Activated CD8-positive, alpha-beta T cell treated with anti-CD3 and anti-CD28 coated beads, Interleukin-2, amount 10 ng/mL, durations not matched to agents 7 days and 5 days (primary cell): ENCODE data around the gene MBNL1. TPM values are rescaled to one million over a fixed set of nuclear protein-coding genes. Genes with fewer than 3 reads are reported as not detected.
A peak's percentile ranks its signal among the peaks of the same experiment; 100 is the strongest.

ENCODE experiments used
- ATAC-seq: fragments of 150-1000 bp; cut with Tn5 transposase; one replicate; pipeline ENCODE4 v1.10.0; 2021; ENCODE audit warnings: moderate library complexity
- CTCF ChIA-PET: fragments of 350-600 bp; sonication (Branson Sonifier 250); formaldehyde crosslinking; loops from one replicate; lab custom pipeline; 2021; ENCODE audit warnings: antibody characterized with exemption; lab: Charles Lee
- POLR2A ChIA-PET: fragments of 350-600 bp; sonication (Branson Sonifier 250); formaldehyde crosslinking; loops from one replicate; lab custom pipeline; 2021; ENCODE audit warnings: antibody characterized with exemption; lab: Charles Lee
- DNase-seq: peaks from one replicate; pipeline ENCODE4 v3.0.0-alpha.2; 2020
- H3K27ac Mint-ChIP-seq: one replicate; pipeline ENCODE4 v1.8.0; 2021; ENCODE audit warnings: mild to moderate bottlenecking, mixed read lengths
- H3K27me3 Mint-ChIP-seq: one replicate; pipeline ENCODE4 v1.8.0; 2021; ENCODE audit warnings: low read depth, mixed read lengths
- H3K36me3 Mint-ChIP-seq: one replicate; pipeline ENCODE4 v1.8.0; 2021; ENCODE audit warnings: low read depth, mixed read lengths
- H3K4me1 Mint-ChIP-seq: one replicate; pipeline ENCODE4 v1.8.0; 2021; ENCODE audit warnings: low read depth, mixed read lengths
- H3K4me3 Mint-ChIP-seq: one replicate; pipeline ENCODE4 v1.8.0; 2021; ENCODE audit warnings: mild to moderate bottlenecking, mixed read lengths
- H3K9me3 Mint-ChIP-seq: one replicate; pipeline ENCODE4 v1.8.0; 2022; ENCODE audit warnings: mixed read lengths; ENCODE audit not compliant: insufficient read depth
- total RNA-seq, 2 experiments: library from RNA; stranded (reverse); gene quantifications; one replicate each; pipeline ENCODE4 v1.2.3, GENCODE V29; 2021

Gene MBNL1
- total RNA-seq, 2 experiments from 2014 or later, result 469 to 504 TPM

- DNase-seq (no peak), ATAC-seq (no peak)
- H3K4me3 Mint-ChIP-seq, result no peak overlapping the region
- H3K36me3 Mint-ChIP-seq, result peaks cover 55% of the 10 kb centered on the region
- CTCF ChIA-PET, result interaction anchor here (1.3 to 2.2 kb wide), 5 partner anchors 10 to 125 kb away, joined by 3 to 9 read pairs (median 3); no protein-coding TSS in a partner anchor
- no peaks in the 10 kb centered on the region for H3K27me3 Mint-ChIP-seq
- POLR2A ChIA-PET, result interaction anchor here (0.9 to 1.4 kb wide), 2 partner anchors 11 to 26 kb away, joined by 3 read pairs; no protein-coding TSS in a partner anchor
- peaks cover 64% of the 10 kb centered on the region for H3K4me1 Mint-ChIP-seq
- peak overlapping the region; percentile 7 for H3K27ac Mint-ChIP-seq
- no peaks in the 10 kb centered on the region for H3K9me3 Mint-ChIP-seq
Observed at GRCh38 chr3:152308475-152308844, 39.7 kb downstream of the MBNL1 start.

DNA sequence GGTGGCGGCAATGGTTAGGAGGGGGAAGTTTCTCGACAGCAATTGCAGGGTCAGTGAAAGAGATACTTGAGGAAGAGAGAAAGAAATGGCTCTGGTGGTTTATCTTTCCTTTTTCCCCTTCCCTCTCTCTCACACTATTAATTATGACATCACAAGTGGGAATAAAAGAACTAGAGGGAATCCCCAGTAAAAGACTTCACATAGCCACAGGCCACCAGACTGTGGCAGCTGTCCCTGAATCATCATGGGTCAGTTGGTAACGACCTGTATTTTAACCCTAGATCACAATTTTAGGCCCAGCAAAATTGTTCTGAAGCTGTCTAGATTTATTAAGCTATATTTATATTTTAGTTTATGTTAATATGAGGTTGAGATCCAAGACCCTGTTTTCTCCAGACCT is 40.3 kb downstream of the MBNL1 start:
- H3K27ac Mint-ChIP-seq, result peak overlapping the region; percentile 7
- CTCF ChIA-PET, result interaction anchor here (0.9 to 2.2 kb wide), 6 partner anchors 10 to 137 kb away, joined by 3 to 9 read pairs (median 4); no protein-coding TSS in a partner anchor
- peaks cover 63% of the 10 kb centered on the region for H3K4me1 Mint-ChIP-seq
- no peaks in the 10 kb centered on the region for H3K27me3 Mint-ChIP-seq
- ATAC-seq (no peak), DNase-seq (no peak)
- no peak overlapping the region for H3K4me3 Mint-ChIP-seq
- no peaks in the 10 kb centered on the region for H3K9me3 Mint-ChIP-seq
- peaks cover 53% of the 10 kb centered on the region for H3K36me3 Mint-ChIP-seq
- POLR2A ChIA-PET, result interaction anchor here (1.0 to 1.4 kb wide), 3 partner anchors 10 to 40 kb away, joined by 3 to 4 read pairs (median 3); partner anchors contain the start of gene MBNL1

DNA sequence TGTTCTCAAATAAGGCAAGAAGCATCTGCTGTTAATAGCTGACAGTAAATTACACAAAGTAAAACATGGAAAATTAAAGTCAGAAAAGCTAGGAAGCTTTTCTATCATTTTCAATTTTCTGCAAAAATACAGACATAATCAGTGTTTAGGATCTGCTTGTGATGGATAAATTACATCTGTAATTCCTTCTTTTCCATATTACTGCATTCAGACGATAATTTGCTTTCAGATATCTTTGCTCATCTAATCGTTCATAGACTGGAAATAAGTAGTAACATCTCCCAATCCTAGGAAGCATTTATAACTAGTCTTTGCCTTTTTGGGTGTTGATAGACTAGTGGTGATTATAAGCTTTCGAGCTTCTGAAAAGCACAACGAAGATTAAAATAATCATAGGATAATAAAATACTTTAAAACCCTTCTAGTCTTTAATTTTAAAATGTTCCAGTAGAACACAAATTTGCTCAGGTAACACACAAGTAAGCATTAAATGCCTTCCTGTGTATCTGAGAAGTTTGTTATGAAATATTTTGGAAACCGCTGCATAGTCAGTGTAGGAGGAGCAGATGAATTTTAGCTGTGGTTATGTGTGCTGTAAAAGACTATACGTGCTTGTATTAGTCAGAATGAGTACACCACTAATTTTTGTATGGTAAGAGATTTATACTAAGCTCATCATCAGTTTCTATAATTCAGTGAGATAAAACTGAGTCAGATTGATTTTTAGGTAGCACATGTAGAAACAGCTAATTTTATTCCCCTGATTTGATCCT is 41.0 kb downstream of the MBNL1 start:
- no peak overlapping the region for H3K27ac Mint-ChIP-seq
- no peaks in the 10 kb centered on the region for H3K9me3 Mint-ChIP-seq
- peaks cover 64% of the 10 kb centered on the region for H3K4me1 Mint-ChIP-seq
- ChIA-PET CTCF (interaction anchor here (0.8 to 2.2 kb wide), 7 partner anchors 9 to 138 kb away, joined by 3 to 9 read pairs (median 4); no protein-coding TSS in a partner anchor), POLR2A (interaction anchor here (1.0 to 1.3 kb wide), 2 partner anchors 11 to 41 kb away, joined by 3 to 4 read pairs; partner anchors contain the start of gene MBNL1)
- DNase-seq (no peak), ATAC-seq (peak; percentile 55)
- peaks cover 59% of the 10 kb centered on the region for H3K36me3 Mint-ChIP-seq
- no peak overlapping the region for H3K4me3 Mint-ChIP-seq
- H3K27me3 Mint-ChIP-seq, result no peaks in the 10 kb centered on the region

DNA sequence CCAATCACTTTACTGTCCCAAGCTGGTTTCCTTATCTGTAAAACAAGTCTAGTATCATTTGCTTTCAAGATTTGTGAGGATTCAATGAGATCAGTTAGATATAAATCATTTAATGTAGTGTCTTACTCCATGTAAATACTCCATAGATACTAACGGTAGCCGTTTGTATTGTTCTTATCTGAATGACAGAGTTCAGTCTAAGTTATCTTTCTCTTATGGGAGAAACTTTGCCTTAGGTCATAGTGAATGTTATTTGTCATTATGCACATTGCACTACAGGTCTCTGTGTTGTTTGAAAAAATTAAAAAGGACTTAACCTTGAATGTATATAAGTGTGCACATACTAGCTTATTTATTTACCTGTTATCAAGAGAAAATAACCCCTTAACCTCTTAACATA is 44.7 kb downstream of the MBNL1 start:
- ChIA-PET CTCF (interaction anchor here (0.8 to 1.2 kb wide), 3 partner anchors 10 to 29 kb away, joined by 3 read pairs; no protein-coding TSS in a partner anchor), POLR2A (interaction anchor here (0.6 to 1.0 kb wide), 2 partner anchors 14 to 42 kb away, joined by 3 read pairs; no protein-coding TSS in a partner anchor)
- no peaks in the 10 kb centered on the region for H3K27me3 Mint-ChIP-seq
- H3K36me3 Mint-ChIP-seq, result peaks cover 64% of the 10 kb centered on the region
- DNase-seq, result no peak
- no peak overlapping the region for H3K4me3 Mint-ChIP-seq
- ATAC-seq, result no peak
- H3K9me3 Mint-ChIP-seq, result no peaks in the 10 kb centered on the region
- H3K27ac Mint-ChIP-seq, result no peak overlapping the region
- peaks cover 64% of the 10 kb centered on the region for H3K4me1 Mint-ChIP-seq

GRCh38 chr3:152313914-152314313 is 45.2 kb downstream of the MBNL1 start:
- Mint-ChIP-seq H3K4me3 (no peak overlapping the region), H3K9me3 (no peaks in the 10 kb centered on the region), H3K4me1 (peaks cover 64% of the 10 kb centered on the region), H3K36me3 (peaks cover 63% of the 10 kb centered on the region), H3K27ac (peak overlapping the region; percentile 21), H3K27me3 (no peaks in the 10 kb centered on the region)
- POLR2A ChIA-PET, result interaction anchor here (0.6 to 1.0 kb wide), 2 partner anchors 13 to 43 kb away, joined by 3 read pairs; no protein-coding TSS in a partner anchor
- CTCF ChIA-PET, result interaction anchor here (0.8 to 1.2 kb wide), 3 partner anchors 11 to 29 kb away, joined by 3 read pairs; no protein-coding TSS in a partner anchor
- ATAC-seq (no peak), DNase-seq (no peak)

DNA sequence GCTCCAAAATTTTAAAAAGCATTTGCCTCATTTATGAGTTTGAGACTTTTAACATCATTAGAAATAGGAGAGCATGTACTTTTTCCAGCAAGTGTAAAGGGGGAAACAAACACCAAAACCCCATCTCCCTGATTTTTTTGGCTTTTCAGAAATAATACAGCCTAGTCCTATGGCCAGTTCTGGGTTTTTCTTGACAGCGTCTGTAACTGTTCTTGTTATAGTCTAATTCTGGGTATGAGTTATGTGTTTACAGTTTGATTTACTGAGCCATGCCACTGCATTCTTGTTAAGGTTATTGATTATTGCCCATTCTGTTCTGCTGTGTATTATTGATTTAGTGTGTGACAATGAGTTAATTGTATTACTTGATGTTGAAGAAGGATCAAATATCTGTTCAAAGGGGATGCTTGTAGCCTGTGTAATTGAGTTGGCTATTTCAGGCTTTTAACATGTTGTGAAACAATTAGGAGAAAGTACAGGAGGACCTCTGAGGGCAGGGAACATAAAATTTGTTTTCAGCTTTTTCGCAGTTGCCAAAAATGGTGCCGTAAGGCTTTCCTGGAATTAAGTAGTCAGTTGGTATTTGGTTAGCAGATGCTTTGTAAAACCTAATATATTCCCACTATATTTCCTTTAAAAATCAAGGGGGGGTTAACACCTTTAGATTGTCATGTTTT is 46.1 kb downstream of the MBNL1 start:
- H3K4me3 Mint-ChIP-seq, result no peak overlapping the region
- peak overlapping the region; percentile 21 for H3K27ac Mint-ChIP-seq
- ATAC-seq, result no peak
- CTCF ChIA-PET, result interaction anchor here (0.7 to 1.7 kb wide), 4 partner anchors 11 to 255 kb away, joined by 3 to 5 read pairs (median 3); no protein-coding TSS in a partner anchor
- H3K9me3 Mint-ChIP-seq, result no peaks in the 10 kb centered on the region
- no peak for DNase-seq
- POLR2A ChIA-PET, result interaction anchor here (0.7 kb wide), 1 partner anchor 201 kb away, joined by 4 read pairs; no protein-coding TSS in a partner anchor
- H3K27me3 Mint-ChIP-seq, result no peaks in the 10 kb centered on the region
- peaks cover 63% of the 10 kb centered on the region for H3K4me1 Mint-ChIP-seq
- peaks cover 62% of the 10 kb centered on the region for H3K36me3 Mint-ChIP-seq

- POLR2A ChIA-PET, result interaction anchor here (0.6 to 0.7 kb wide), 2 partner anchors 11 to 202 kb away, joined by 3 to 4 read pairs; no protein-coding TSS in a partner anchor
- no peak for DNase-seq
- no peaks in the 10 kb centered on the region for H3K27me3 Mint-ChIP-seq
- H3K9me3 Mint-ChIP-seq, result no peaks in the 10 kb centered on the region
- no peak overlapping the region for H3K4me3 Mint-ChIP-seq
- H3K27ac Mint-ChIP-seq, result peak overlapping the region; percentile 5
- H3K36me3 Mint-ChIP-seq, result peaks cover 64% of the 10 kb centered on the region
- H3K4me1 Mint-ChIP-seq, result peaks cover 64% of the 10 kb centered on the region
- ATAC-seq, result no peak
- CTCF ChIA-PET, result interaction anchor here (0.7 to 1.7 kb wide), 3 partner anchors 12 to 254 kb away, joined by 3 to 5 read pairs (median 3); no protein-coding TSS in a partner anchor
Observed at GRCh38 chr3:152315623-152316022, 46.9 kb downstream of the MBNL1 start.

DNA sequence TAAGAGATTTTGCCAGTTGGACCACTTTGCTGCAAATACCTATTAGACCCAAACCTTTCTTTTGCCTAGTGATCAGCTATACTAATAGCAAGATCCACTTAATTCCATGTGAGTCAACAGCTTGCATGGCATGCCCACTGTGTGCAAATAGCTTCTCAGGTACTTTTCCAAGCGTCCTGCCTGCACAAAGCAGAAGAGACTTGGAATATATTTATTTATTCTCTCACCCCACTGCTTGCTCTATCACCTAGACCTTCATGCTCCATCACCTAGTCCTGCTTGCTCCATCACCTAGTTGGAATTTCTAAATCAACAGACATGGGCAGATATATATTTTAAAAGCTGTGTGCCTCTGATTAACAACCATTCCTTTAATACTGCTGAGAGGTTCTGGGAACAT is 47.6 kb downstream of the MBNL1 start:
- ATAC-seq, result no peak
- Mint-ChIP-seq H3K36me3 (peaks cover 67% of the 10 kb centered on the region), H3K27ac (no peak overlapping the region), H3K9me3 (no peaks in the 10 kb centered on the region), H3K4me1 (peaks cover 70% of the 10 kb centered on the region), H3K27me3 (no peaks in the 10 kb centered on the region), H3K4me3 (no peak overlapping the region)
- ChIA-PET POLR2A (no interaction called here), CTCF (interaction anchor here (1.7 kb wide), 1 partner anchor 13 kb away, joined by 5 read pairs; no protein-coding TSS in a partner anchor)
- no peak for DNase-seq

DNA sequence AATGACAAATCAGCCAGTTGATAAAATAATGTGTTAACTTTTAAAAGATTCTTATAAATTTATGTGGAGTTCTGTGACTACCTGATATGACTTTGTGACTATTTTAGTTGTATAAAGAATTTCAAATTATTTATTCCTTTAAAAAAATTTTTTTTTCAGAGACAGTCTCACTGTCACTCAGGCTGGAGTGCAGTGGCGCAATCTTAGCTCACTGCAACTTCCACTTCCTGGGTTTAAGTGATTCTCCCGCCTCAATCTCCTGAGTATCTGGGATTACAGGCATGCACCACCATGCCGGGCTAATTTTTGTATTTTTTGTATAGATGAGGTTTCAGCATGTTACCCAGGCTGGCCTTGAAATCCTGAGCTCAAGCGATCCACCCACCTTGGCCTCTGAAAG is 48.5 kb downstream of the MBNL1 start:
- CTCF ChIA-PET, result interaction anchor here (1.8 to 1.9 kb wide), 3 partner anchors 14 to 134 kb away, joined by 5 to 6 read pairs (median 5); no protein-coding TSS in a partner anchor
- Mint-ChIP-seq H3K36me3 (peaks cover 69% of the 10 kb centered on the region), H3K27me3 (no peaks in the 10 kb centered on the region), H3K4me3 (no peak overlapping the region), H3K4me1 (peaks cover 74% of the 10 kb centered on the region), H3K9me3 (no peaks in the 10 kb centered on the region), H3K27ac (no peak overlapping the region)
- ATAC-seq (no peak), DNase-seq (no peak)
- POLR2A ChIA-PET, result no interaction called here

DNA sequence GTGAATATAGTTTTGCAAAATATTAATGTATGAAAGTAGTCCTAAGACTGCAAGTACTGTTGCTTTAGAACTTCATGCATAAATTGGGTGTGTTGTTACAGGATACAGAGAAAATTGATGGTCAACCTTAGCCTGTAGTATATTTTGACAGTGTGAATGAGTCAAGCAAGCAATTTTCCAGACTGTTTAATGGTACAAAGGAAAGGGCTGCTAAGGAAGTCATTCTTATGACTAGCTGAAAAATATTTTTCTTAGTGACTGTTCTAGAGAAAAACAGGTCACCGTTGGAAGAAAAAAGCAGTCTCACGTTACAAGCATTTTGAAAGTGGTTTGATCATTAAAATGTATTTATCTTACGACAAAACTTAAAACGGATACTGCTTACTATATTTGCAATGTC is 49.2 kb downstream of the MBNL1 start:
- no peaks in the 10 kb centered on the region for H3K27me3 Mint-ChIP-seq
- H3K36me3 Mint-ChIP-seq, result peaks cover 67% of the 10 kb centered on the region
- DNase-seq (no peak), ATAC-seq (no peak)
- POLR2A ChIA-PET, result no interaction called here
- peaks cover 78% of the 10 kb centered on the region for H3K4me1 Mint-ChIP-seq
- CTCF ChIA-PET, result interaction anchor here (1.5 to 1.9 kb wide), 4 partner anchors 9 to 134 kb away, joined by 5 to 9 read pairs (median 6); no protein-coding TSS in a partner anchor
- H3K9me3 Mint-ChIP-seq, result no peaks in the 10 kb centered on the region
- H3K27ac Mint-ChIP-seq, result no peak overlapping the region
- H3K4me3 Mint-ChIP-seq, result no peak overlapping the region

- no peak overlapping the region for H3K4me3 Mint-ChIP-seq
- CTCF ChIA-PET, result interaction anchor here (0.8 to 1.9 kb wide), 7 partner anchors 9 to 158 kb away, joined by 3 to 9 read pairs (median 5); no protein-coding TSS in a partner anchor
- no peaks in the 10 kb centered on the region for H3K27me3 Mint-ChIP-seq
- peaks cover 62% of the 10 kb centered on the region for H3K36me3 Mint-ChIP-seq
- DNase-seq (no peak), ATAC-seq (no peak)
- no peaks in the 10 kb centered on the region for H3K9me3 Mint-ChIP-seq
- no peak overlapping the region for H3K27ac Mint-ChIP-seq
- peaks cover 73% of the 10 kb centered on the region for H3K4me1 Mint-ChIP-seq
- POLR2A ChIA-PET, result no interaction called here
Observed at GRCh38 chr3:152318512-152318911, 49.8 kb downstream of the MBNL1 start.
